IMR-90 (cell line): ENCODE data around the gene GTF2A1. TPM values are rescaled to one million over a fixed set of nuclear protein-coding genes. Genes with fewer than 3 reads are reported as not detected.

Source experiments
- ATAC-seq: fragments of 200-7000 bp; cut with Tn5 transposase; 2 replicates; pipeline ENCODE4 v1.9.1; 2020; ENCODE audit warnings: low read depth, mild to moderate bottlenecking, moderate library complexity
- BruUV-seq: library from RNA; stranded (reverse); fragments of 400-500 nt; replicated peaks from 2 replicates; lab custom pipeline; 2021; lab: Mats Ljungman, UMichigan
- CTCF ChIA-PET: fragments of 300-600 bp; formaldehyde crosslinking; extraction: SDS; loops from one replicate; lab custom pipeline; 2021; ENCODE audit warnings: antibody characterized with exemption; lab: Yijun Ruan, JAX
- POLR2A ChIA-PET: fragments of 300-600 bp; sonication (Branson Sonifier 250); formaldehyde crosslinking; loops from one replicate; lab custom pipeline; 2022; ENCODE audit warnings: antibody characterized with exemption; ENCODE audit not compliant: unreplicated experiment; lab: Charles Lee
- DNase-seq: peaks from one replicate; pipeline ENCODE4 v3.0.0; 2013
- H2AFZ ChIP-seq: replicated peaks from 2 replicates; pipeline ENCODE3; 2013; ENCODE audit warnings: low read length, mild to moderate bottlenecking; ENCODE audit not compliant: poor library complexity
- H2AK5ac ChIP-seq: 2 replicates; pipeline ENCODE4 v1.6.1; 2013; ENCODE audit warnings: low read depth, low read length, inconsistent platforms
- H2AK9ac ChIP-seq: replicated peaks from 2 replicates; pipeline ENCODE3; 2013; ENCODE audit warnings: mild to moderate bottlenecking, low read depth, low read length, moderate library complexity; ENCODE audit not compliant: poor library complexity
- H2BK120ac ChIP-seq: 2 replicates; pipeline ENCODE4 v1.6.1; 2013; ENCODE audit warnings: low read depth, low read length, inconsistent platforms
- H2BK15ac ChIP-seq: 3 replicates; pipeline ENCODE4 v1.6.1; 2013; ENCODE audit warnings: low read depth, low read length, inconsistent platforms
- H2BK20ac ChIP-seq: 2 replicates; pipeline ENCODE4 v1.6.1; 2013; ENCODE audit warnings: low read depth, mild to moderate bottlenecking, inconsistent platforms, low read length, moderate library complexity
- H2BK5ac ChIP-seq: 2 replicates; pipeline ENCODE4 v1.6.1; 2013; ENCODE audit warnings: mild to moderate bottlenecking, low read depth, low read length, inconsistent platforms; ENCODE audit not compliant: poor library complexity, severe bottlenecking
- H3K14ac ChIP-seq: replicated peaks from 2 replicates; pipeline ENCODE4 v1.6.1; 2013; ENCODE audit warnings: low read depth, low read length, inconsistent platforms
- H3K18ac ChIP-seq: 2 replicates; pipeline ENCODE4 v1.6.1; 2013; ENCODE audit warnings: low read depth, low read length, control low read depth
- H3K23ac ChIP-seq: 2 replicates; pipeline ENCODE4 v1.6.1; 2013; ENCODE audit warnings: low read depth, low read length, inconsistent platforms
- H3K27ac ChIP-seq: 2 replicates; pipeline ENCODE4 v1.5.1; 2013; ENCODE audit warnings: mild to moderate bottlenecking, control low read depth, low read length; ENCODE audit not compliant: insufficient read depth
- H3K27me3 ChIP-seq: 2 replicates; pipeline ENCODE4 v1.6.1; 2013; ENCODE audit warnings: low read length; ENCODE audit not compliant: control insufficient read depth, insufficient read depth
- H3K36me3 ChIP-seq: 2 replicates; pipeline ENCODE4 v1.6.1; 2013; ENCODE audit warnings: low read length, mixed read lengths; ENCODE audit not compliant: control insufficient read depth, insufficient read depth
- H3K4ac ChIP-seq: 2 replicates; pipeline ENCODE4 v1.6.1; 2013; ENCODE audit warnings: low read depth, low read length, inconsistent platforms
- H3K4me1 ChIP-seq: 2 replicates; pipeline ENCODE4 v1.6.1; 2013; ENCODE audit warnings: low read length, mixed read lengths; ENCODE audit not compliant: control insufficient read depth, insufficient read depth
- H3K4me2 ChIP-seq: 2 replicates; pipeline ENCODE4 v1.6.1; 2013; ENCODE audit warnings: low read depth, mild to moderate bottlenecking, control low read depth, low read length, moderate library complexity
- H3K4me3 ChIP-seq: 2 replicates; pipeline ENCODE4 v1.5.1; 2013; ENCODE audit warnings: low read depth, mild to moderate bottlenecking, control low read depth, low read length, moderate library complexity; ENCODE audit not compliant: insufficient read depth
- H3K56ac ChIP-seq: 2 replicates; pipeline ENCODE4 v1.6.1; 2013; ENCODE audit warnings: low read length, inconsistent platforms; ENCODE audit not compliant: insufficient read depth; ENCODE audit errors: extremely low read depth
- H3K79me1 ChIP-seq, 2 experiments: 2 replicates each; pipeline ENCODE4 v1.6.1; 2013; ENCODE audit warnings: low read length in 2 of 2, inconsistent platforms in 1 of 2, low read depth in 1 of 2
- H3K9ac ChIP-seq: 2 replicates; pipeline ENCODE4 v1.6.1; 2013; ENCODE audit warnings: low read depth, low read length, control low read depth
- H3K9me1 ChIP-seq: 2 replicates; pipeline ENCODE4 v1.6.1; 2013; ENCODE audit warnings: low read length, inconsistent platforms; ENCODE audit not compliant: insufficient read depth
- H3K9me3 ChIP-seq: 2 replicates; pipeline ENCODE4 v1.6.1; 2013; ENCODE audit warnings: low read length; ENCODE audit not compliant: control insufficient read depth, insufficient read depth
- H4K20me1 ChIP-seq: 2 replicates; pipeline ENCODE4 v1.6.1; 2013; ENCODE audit warnings: low read length, inconsistent platforms; ENCODE audit not compliant: insufficient read depth
- H4K5ac ChIP-seq: 2 replicates; pipeline ENCODE4 v1.6.1; 2013; ENCODE audit warnings: mild to moderate bottlenecking, low read depth, low read length, control low read depth
- H4K8ac ChIP-seq, 2 experiments: 2 replicates each; pipeline ENCODE4 v1.6.1; 2013; ENCODE audit warnings: low read depth in 2 of 2, low read length in 2 of 2, control low read depth in 1 of 2, inconsistent platforms in 1 of 2
- H4K91ac ChIP-seq: 2 replicates; pipeline ENCODE4 v1.6.1; 2013; ENCODE audit warnings: low read depth, low read length, inconsistent platforms; ENCODE audit not compliant: insufficient read depth
- CTCF ChIP-seq: conservative IDR thresholded peaks from 2 replicates; pipeline ENCODE4 v1.5.1; 2012; ENCODE audit warnings: mild to moderate bottlenecking, low read depth, low read length, improper control_type of control experiment
- MXI1 ChIP-seq: IDR thresholded peaks from 2 replicates; pipeline ENCODE4 v1.6.1; 2012; ENCODE audit warnings: low read depth, mild to moderate bottlenecking, low read length, moderate library complexity, borderline replicate concordance
- RAD21 ChIP-seq: IDR thresholded peaks from 2 replicates; pipeline ENCODE4 v1.6.1; 2012; ENCODE audit warnings: low read length, improper control_type of control experiment
- SMC3 ChIP-seq: fragments of 150-350 bp; IDR thresholded peaks from 2 replicates; pipeline ENCODE4 v1.6.1; 2016; ENCODE audit warnings: low read depth, mild to moderate bottlenecking, antibody characterized with exemption, low read length, moderate library complexity
- WGBS, 2 experiments: methylation state at CpG; one replicate each; pipeline versions ENCODE4 v1.1.5 to v1.1.7; 2013; ENCODE audit warnings: missing lambda C conversion rate in 2 of 2; ENCODE audit not compliant: insufficient read length in 1 of 2; ENCODE audit errors: extremely low coverage in 2 of 2; 5-methylcytosine and 5-hydroxymethylcytosine counted together
- dilution Hi-C: fragments of 300-500 bp; cut with HindIII; formaldehyde crosslinking; loops from one replicate; pipeline ENCODE4 v1.14.3; 2018; ENCODE audit warnings: low sequenced_read_pairs; ENCODE audit not compliant: unreplicated experiment
- in situ Hi-C: fragments of 300-500 bp; cut with MboI; formaldehyde crosslinking; loops from 3 replicates; pipeline ENCODE4 v1.14.3; 2019; ENCODE audit warnings: low sequenced_read_pairs, inconsistent platforms, mixed read lengths
- intact Hi-C: fragments of 100-400 bp; cut with micrococcal nuclease; formaldehyde crosslinking; loops from 2 replicates; pipeline ENCODE4 v1.10.0; 2022
- polyA plus RNA-seq, 3 experiments: library from polyadenylated mRNA; depleted of rRNA; stranded (reverse); fragments of >200 nt; gene quantifications; 2 replicates each; pipeline ENCODE4 v1.2.3, GENCODE V29; 2012; ENCODE audit warnings: low replicate concordance in 1 of 3
- total RNA-seq: library from RNA; depleted of rRNA; stranded (reverse); fragments of >200 nt; gene quantifications from 2 replicates; pipeline ENCODE4 v1.2.3, GENCODE V29; 2012

GTF2A1 gene
- total and polyA plus RNA-seq, 2 of the 4 experiments (the other 2 are of a cell fraction): 16.0 to 60.4 TPM

GRCh38 chr14:81211844-81212243 is 8.9 kb downstream of the GTF2A1 start:
- POLR2A ChIA-PET: no interaction called here
- intact Hi-C loops (loop anchor here (2.0 kb wide), 1 partner anchor 215 kb away; no protein-coding TSS in a partner anchor), dilution Hi-C loops (no loop called here), in situ Hi-C loops (no loop called here)
- no peak overlapping the region for H3K9ac ChIP-seq
- H3K4me2 ChIP-seq: no peak overlapping the region
- H3K18ac ChIP-seq: no peak overlapping the region
- no peak overlapping the region for H2BK120ac ChIP-seq
- peaks cover 27% of the 10 kb centered on the region for H3K36me3 ChIP-seq
- no peak overlapping the region for H3K27ac ChIP-seq
- ATAC-seq (peak; percentile 67), DNase-seq (peak; percentile 17)
- H3K27me3 ChIP-seq: no peaks in the 10 kb centered on the region
- H2AK9ac ChIP-seq: no peak overlapping the region
- H2AFZ ChIP-seq: no peak overlapping the region
- H2BK15ac ChIP-seq: no peak overlapping the region
- no peak overlapping the region for H2BK5ac ChIP-seq
- TF ChIP-seq RAD21 (peak; percentile 54), CTCF (peak; percentile 47), SMC3 (peak; percentile 38; the same call in 1 of the 2 replicates), MXI1 (no peak)
- no peak overlapping the region for H2AK5ac ChIP-seq
- no peak overlapping the region for H3K4ac ChIP-seq
- H3K4me1 ChIP-seq: peaks cover 2% of the 10 kb centered on the region; the same call in 1 of the 2 replicates
- H4K91ac ChIP-seq: no peak overlapping the region
- no peaks in the 10 kb centered on the region for H3K9me1 ChIP-seq
- no peak overlapping the region for H2BK20ac ChIP-seq
- no peaks in the 10 kb centered on the region for H3K9me3 ChIP-seq
- no peak overlapping the region for H3K4me3 ChIP-seq
- 0 out of 2 replicates have a peak, but pooled peaks cover 3% of the 10 kb centered on the region for H4K20me1 ChIP-seq
- CTCF ChIA-PET: no interaction called here
- H3K14ac ChIP-seq: no peak overlapping the region
- H3K56ac ChIP-seq: no peak overlapping the region
- BruUV-seq: no TSS peak
- H3K23ac ChIP-seq: no peak overlapping the region
- peaks cover 25 to 50% of the 10 kb centered on the region in 2 experiments for H3K79me1 ChIP-seq
- no peak overlapping the region for H4K8ac ChIP-seq
- WGBS, 2 experiments: no CpG with 5 or more reads among the region's 2 CpGs
- H4K5ac ChIP-seq: no peak overlapping the region
